Measurements from ENCODE around the gene RPS6KA3.
"Not testable (repeated sequence)": the region's sequence is repeated elsewhere in the genome, so short reads cannot be mapped to it uniquely, and the experiment has no call there.

The RPS6KA3 gene

GRCh38 chrX:20177093-20177492 is 89.6 kb downstream of the RPS6KA3 start:
- Histone ChIP-seq H3K4me2 (ENCODE audit: low read length) (no peak overlapping the region), H3K9ac (ENCODE audit: low read length) (no peak overlapping the region), H4K20me1 (ENCODE audit: insufficient read depth, low read length) (no peaks in the 10 kb centered on the region), H3K4me3 (ENCODE audit: low read length) (no peak overlapping the region), H3K9me3 (ENCODE audit: insufficient read depth, low read length) (no peaks in the 10 kb centered on the region), H3K79me2 (ENCODE audit: low read length) (no peaks in the 10 kb centered on the region), H3K27me3 (ENCODE audit: low read depth, low read length) (no peaks in the 10 kb centered on the region), H3K36me3 (replicated peaks; ENCODE audit: low read depth, low read length) (peaks cover 23% of the 10 kb centered on the region), H2AFZ (ENCODE audit: low read depth, low read length) (no peak overlapping the region), H3K27ac (ENCODE audit: low read length) (no peak overlapping the region), H3K4me1 (ENCODE audit: low read length) (no peaks in the 10 kb centered on the region)
- TF ChIP-seq, protein P1, sequence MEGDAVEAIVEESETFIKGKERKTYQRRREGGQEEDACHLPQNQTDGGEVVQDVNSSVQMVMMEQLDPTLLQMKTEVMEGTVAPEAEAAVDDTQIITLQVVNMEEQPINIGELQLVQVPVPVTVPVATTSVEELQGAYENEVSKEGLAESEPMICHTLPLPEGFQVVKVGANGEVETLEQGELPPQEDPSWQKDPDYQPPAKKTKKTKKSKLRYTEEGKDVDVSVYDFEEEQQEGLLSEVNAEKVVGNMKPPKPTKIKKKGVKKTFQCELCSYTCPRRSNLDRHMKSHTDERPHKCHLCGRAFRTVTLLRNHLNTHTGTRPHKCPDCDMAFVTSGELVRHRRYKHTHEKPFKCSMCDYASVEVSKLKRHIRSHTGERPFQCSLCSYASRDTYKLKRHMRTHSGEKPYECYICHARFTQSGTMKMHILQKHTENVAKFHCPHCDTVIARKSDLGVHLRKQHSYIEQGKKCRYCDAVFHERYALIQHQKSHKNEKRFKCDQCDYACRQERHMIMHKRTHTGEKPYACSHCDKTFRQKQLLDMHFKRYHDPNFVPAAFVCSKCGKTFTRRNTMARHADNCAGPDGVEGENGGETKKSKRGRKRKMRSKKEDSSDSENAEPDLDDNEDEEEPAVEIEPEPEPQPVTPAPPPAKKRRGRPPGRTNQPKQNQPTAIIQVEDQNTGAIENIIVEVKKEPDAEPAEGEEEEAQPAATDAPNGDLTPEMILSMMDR (IDR thresholded peaks at IDR 0.05; ENCODE audit: low read depth, low read length), result no peak
- TF ChIP-seq EZH2phosphoT487 (IDR thresholded peaks at IDR 0.05; ENCODE audit: low read depth), result no peak

DNA sequence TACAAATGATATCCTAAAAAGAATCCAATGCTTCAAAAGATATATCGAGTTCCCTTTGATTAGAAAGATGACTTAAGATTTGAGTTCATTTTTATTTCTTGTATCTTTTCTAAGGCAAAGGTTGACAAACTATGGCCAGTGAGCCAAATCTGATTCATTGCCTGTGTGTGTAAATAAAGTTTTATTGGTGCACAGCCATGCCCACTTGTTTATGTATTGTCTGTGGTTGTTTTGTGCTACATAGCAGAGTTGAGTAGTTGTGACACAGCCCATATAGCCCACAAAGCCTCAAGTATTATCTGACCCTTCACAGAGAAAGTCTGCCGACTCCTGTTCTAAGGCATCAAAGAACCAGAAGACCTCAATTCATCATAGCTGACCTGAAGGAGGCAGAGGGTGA is 92.9 kb downstream of the RPS6KA3 start:
- Histone ChIP-seq H4K20me1 (ENCODE audit: insufficient read depth, low read length) (no peaks in the 10 kb centered on the region), H3K4me3 (ENCODE audit: low read length) (no peak overlapping the region), H3K27me3 (ENCODE audit: low read depth, low read length) (no peaks in the 10 kb centered on the region), H3K9me3 (ENCODE audit: insufficient read depth, low read length) (no peaks in the 10 kb centered on the region), H3K4me1 (ENCODE audit: low read length) (no peaks in the 10 kb centered on the region), H2AFZ (ENCODE audit: low read depth, low read length) (no peak overlapping the region), H3K4me2 (ENCODE audit: low read length) (no peak overlapping the region), H3K36me3 (replicated peaks; ENCODE audit: low read depth, low read length) (peaks cover 24% of the 10 kb centered on the region), H3K9ac (ENCODE audit: low read length) (no peak overlapping the region), H3K27ac (ENCODE audit: low read length) (no peak overlapping the region), H3K79me2 (ENCODE audit: low read length) (no peaks in the 10 kb centered on the region)
- no peak for TF ChIP-seq EZH2phosphoT487 (IDR thresholded peaks at IDR 0.05; ENCODE audit: low read depth)
- TF ChIP-seq, protein P1 (IDR thresholded peaks at IDR 0.05; ENCODE audit: low read depth, low read length), result no peak

DNA sequence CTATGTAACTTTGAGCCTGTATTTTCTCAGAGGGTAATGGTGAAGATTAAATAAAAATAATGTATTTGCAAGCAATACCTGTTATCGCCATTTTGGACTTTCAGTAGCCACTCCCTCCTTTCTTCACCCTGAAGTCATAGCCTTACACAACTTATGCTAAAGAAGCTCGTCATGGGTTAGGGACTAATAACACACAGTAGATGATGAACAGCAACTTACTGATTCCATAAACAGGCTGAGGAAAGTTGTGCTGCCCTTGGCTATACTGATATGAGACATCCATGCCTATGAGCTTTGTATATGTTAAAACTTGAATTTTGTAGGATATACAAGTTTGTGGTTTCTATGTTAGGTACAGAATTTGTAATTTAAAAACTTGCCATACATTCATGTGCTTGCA is 93.4 kb downstream of the RPS6KA3 start:
- Histone ChIP-seq H3K4me2 (ENCODE audit: low read length) (no peak overlapping the region), H3K4me1 (ENCODE audit: low read length) (no peaks in the 10 kb centered on the region), H3K27ac (ENCODE audit: low read length) (no peak overlapping the region), H3K27me3 (ENCODE audit: low read depth, low read length) (no peaks in the 10 kb centered on the region), H4K20me1 (ENCODE audit: insufficient read depth, low read length) (no peaks in the 10 kb centered on the region), H3K9ac (ENCODE audit: low read length) (no peak overlapping the region), H2AFZ (ENCODE audit: low read depth, low read length) (no peak overlapping the region), H3K36me3 (replicated peaks; ENCODE audit: low read depth, low read length) (peaks cover 24% of the 10 kb centered on the region), H3K4me3 (ENCODE audit: low read length) (no peak overlapping the region), H3K9me3 (ENCODE audit: insufficient read depth, low read length) (no peaks in the 10 kb centered on the region), H3K79me2 (ENCODE audit: low read length) (no peaks in the 10 kb centered on the region)
- no peak for TF ChIP-seq EZH2phosphoT487 (IDR thresholded peaks at IDR 0.05; ENCODE audit: low read depth)
- TF ChIP-seq, protein P1 (IDR thresholded peaks at IDR 0.05; ENCODE audit: low read depth, low read length), result no peak

DNA sequence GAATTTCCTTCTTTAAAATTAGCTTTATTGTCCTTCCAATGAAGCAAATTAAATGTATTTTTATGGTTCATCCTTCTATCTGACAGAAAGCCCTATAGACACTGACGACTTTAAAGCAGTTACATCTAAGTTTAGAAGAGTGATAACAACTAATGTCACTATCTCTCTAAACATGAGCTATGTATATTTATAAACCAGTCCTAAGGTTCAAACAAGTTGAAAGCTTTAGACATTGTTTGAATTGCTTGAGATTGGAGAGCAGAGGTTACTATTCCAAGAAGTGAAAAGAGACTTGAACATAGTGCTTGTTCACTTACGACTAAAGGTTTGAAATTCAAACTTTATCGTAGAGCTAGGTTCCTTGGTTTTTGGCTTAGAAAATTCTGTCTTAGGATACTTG is 94.8 kb downstream of the RPS6KA3 start:
- H3K27me3 ChIP-seq (ENCODE audit: low read depth, low read length), result no peaks in the 10 kb centered on the region

GRCh38 chrX:20162516-20162915 is 104.2 kb downstream of the RPS6KA3 start:
- not testable (repeated sequence) for H4K20me1 ChIP-seq (ENCODE audit: insufficient read depth, low read length)

More for the DNA sequence above, 94.8 kb downstream of the RPS6KA3 start:
- Histone ChIP-seq H2AFZ (ENCODE audit: low read depth, low read length) (no peak overlapping the region), H3K9me3 (ENCODE audit: insufficient read depth, low read length) (no peaks in the 10 kb centered on the region), H3K79me2 (ENCODE audit: low read length) (no peaks in the 10 kb centered on the region), H4K20me1 (ENCODE audit: insufficient read depth, low read length) (no peaks in the 10 kb centered on the region), H3K9ac (ENCODE audit: low read length) (no peak overlapping the region), H3K4me1 (ENCODE audit: low read length) (no peaks in the 10 kb centered on the region), H3K27ac (ENCODE audit: low read length) (no peak overlapping the region), H3K4me3 (ENCODE audit: low read length) (no peak overlapping the region), H3K4me2 (ENCODE audit: low read length) (no peak overlapping the region), H3K36me3 (replicated peaks; ENCODE audit: low read depth, low read length) (peaks cover 24% of the 10 kb centered on the region)
- TF ChIP-seq, protein P1 (IDR thresholded peaks at IDR 0.05; ENCODE audit: low read depth, low read length), result no peak
- no peak for TF ChIP-seq EZH2phosphoT487 (IDR thresholded peaks at IDR 0.05; ENCODE audit: low read depth)

More at GRCh38 chrX:20162516-20162915, 104.2 kb downstream of the RPS6KA3 start:
- H3K27me3 ChIP-seq (ENCODE audit: low read depth, low read length); H3K9ac ChIP-seq (ENCODE audit: low read length); H3K4me3 ChIP-seq (ENCODE audit: low read length); H3K4me1 ChIP-seq (ENCODE audit: low read length); H3K9me3 ChIP-seq (ENCODE audit: insufficient read depth, low read length); H3K79me2 ChIP-seq (ENCODE audit: low read length); H2AFZ ChIP-seq (ENCODE audit: low read depth, low read length); H3K27ac ChIP-seq (ENCODE audit: low read length); H3K4me2 ChIP-seq (ENCODE audit: low read length): not testable (repeated sequence)
- peaks cover 23% of the 10 kb centered on the region for H3K36me3 ChIP-seq (replicated peaks; ENCODE audit: low read depth, low read length)

All from OCI-LY3 (cell line).